ENCODE results near the gene MICAL3. TPM values are rescaled to one million over a fixed set of nuclear protein-coding genes. Genes with fewer than 3 reads are reported as not detected.
"Not testable (repeated sequence)": the region's sequence is repeated elsewhere in the genome, so short reads cannot be mapped to it uniquely, and the experiment has no call there.

MICAL3 gene
- total and polyA plus RNA-seq, 3 donors from 2014 or later, result 103 to 106 (median 104) TPM

DNA sequence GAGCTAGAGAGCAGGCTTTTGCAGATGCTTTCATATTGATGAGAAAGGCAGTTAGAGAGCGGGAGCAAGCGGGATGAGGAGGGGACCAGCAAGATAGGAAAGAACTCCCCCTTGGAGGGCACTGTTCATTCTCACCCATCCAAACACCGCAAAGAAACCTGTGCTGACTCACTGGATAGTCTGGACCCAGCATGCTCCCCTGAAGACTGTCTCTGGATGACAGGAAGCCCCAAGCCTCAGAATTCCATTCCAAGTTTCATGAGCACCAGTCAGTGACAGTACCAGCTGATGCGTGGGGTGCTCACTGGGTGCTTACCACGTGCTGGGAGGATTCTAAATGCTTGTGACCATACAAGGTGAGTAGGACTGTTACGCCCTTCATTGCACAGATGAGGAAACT is 34.2 kb downstream of the MICAL3 start:
- no peaks in the 10 kb centered on the region for H3K27me3 ChIP-seq
- H3K4me1 ChIP-seq, result no peaks in the 10 kb centered on the region
- no peak for TF ChIP-seq POLR2A (IDR thresholded peaks at IDR 0.05)
- TF ChIP-seq, protein P1, sequence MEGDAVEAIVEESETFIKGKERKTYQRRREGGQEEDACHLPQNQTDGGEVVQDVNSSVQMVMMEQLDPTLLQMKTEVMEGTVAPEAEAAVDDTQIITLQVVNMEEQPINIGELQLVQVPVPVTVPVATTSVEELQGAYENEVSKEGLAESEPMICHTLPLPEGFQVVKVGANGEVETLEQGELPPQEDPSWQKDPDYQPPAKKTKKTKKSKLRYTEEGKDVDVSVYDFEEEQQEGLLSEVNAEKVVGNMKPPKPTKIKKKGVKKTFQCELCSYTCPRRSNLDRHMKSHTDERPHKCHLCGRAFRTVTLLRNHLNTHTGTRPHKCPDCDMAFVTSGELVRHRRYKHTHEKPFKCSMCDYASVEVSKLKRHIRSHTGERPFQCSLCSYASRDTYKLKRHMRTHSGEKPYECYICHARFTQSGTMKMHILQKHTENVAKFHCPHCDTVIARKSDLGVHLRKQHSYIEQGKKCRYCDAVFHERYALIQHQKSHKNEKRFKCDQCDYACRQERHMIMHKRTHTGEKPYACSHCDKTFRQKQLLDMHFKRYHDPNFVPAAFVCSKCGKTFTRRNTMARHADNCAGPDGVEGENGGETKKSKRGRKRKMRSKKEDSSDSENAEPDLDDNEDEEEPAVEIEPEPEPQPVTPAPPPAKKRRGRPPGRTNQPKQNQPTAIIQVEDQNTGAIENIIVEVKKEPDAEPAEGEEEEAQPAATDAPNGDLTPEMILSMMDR (IDR thresholded peaks at IDR 0.05), result no peak
- intact Hi-C loops (cut with DNase I; ENCODE audit: low total_unique reads), result no loop called here
- WGBS, 2 donors, result 82 to 86% methylated on average over 6 of the region's 6 CpGs
- H3K9me3 ChIP-seq, result no peaks in the 10 kb centered on the region
- no peak for DNase-seq
- H3K4me3 ChIP-seq, result no peak overlapping the region
- H3K27ac ChIP-seq, result no peak overlapping the region
- H3K36me3 ChIP-seq (ENCODE audit: low read depth, missing control alignments), result no peaks in the 10 kb centered on the region

DNA sequence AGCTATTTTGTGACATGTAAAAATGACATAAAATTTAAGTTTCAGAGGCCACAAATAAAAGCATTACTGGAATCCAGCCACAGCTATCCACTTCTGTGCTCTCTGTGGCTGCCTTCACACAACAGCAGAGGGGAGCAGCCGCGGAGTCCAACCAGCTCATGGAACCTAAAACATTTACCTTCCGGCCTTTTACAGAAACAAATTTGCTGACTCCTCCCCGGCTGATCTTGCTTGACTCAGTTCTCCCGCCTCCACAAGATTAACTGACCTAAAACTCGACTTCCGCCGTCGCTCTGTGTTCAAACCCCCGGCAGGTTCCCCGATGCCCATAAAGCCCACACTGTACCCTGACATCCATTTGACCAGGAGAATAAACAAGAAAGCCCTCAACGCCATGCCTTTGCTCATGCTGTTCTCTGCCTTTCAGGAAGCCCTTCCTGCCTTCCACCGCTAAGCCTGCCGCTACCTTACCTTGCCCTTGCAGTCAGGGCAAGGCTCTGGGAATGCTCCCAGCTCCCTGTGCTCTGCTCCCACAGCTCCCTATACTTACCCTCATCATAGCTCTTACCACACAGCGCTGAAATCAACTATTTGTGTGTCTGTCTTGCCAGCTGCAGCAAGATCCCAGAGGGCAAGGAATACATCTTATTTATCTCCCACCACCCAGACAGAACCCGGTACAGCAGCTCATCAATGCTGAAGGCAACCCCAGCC is 35.4 kb downstream of the MICAL3 start:
- intact Hi-C loops (cut with DNase I; ENCODE audit: low total_unique reads), result loop anchor here (10.0 kb wide), 1 partner anchor 64 kb away; no protein-coding TSS in a partner anchor
- Histone ChIP-seq H3K36me3 (ENCODE audit: low read depth, missing control alignments) (no peaks in the 10 kb centered on the region), H3K9me3 (no peaks in the 10 kb centered on the region), H3K27ac (no peak overlapping the region), H3K27me3 (no peaks in the 10 kb centered on the region), H3K4me3 (no peak overlapping the region), H3K4me1 (no peaks in the 10 kb centered on the region)
- no peak for TF ChIP-seq POLR2A (IDR thresholded peaks at IDR 0.05)
- TF ChIP-seq, protein P1 (IDR thresholded peaks at IDR 0.05), result no peak
- 88 to 94% methylated on average over 15 to 16 of the region's 16 CpGs for WGBS, 2 donors
- DNase-seq, result no peak

DNA sequence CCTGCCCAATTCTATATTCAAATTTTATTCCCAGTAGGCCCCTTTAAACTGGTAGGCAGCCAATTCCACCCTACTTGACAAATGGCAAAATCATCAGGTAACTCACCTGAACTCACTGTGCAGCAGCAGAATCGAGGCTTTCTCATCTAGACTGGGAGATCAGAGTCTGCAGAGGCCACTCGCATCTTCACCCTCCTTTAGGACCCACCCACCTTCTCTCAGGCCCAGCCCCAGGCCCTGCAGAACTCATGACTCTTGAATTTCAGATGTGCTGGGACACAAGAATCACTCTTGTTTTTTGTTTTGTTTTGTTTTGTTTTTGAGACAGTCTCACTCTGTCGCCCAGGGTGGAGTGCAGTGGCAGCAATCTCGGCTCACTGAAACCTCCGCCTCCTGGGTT is 38.8 kb downstream of the MICAL3 start:
- Histone ChIP-seq H3K4me1 (peaks cover 2% of the 10 kb centered on the region), H3K27ac (no peak overlapping the region), H3K27me3 (no peaks in the 10 kb centered on the region), H3K4me3 (no peak overlapping the region), H3K9me3 (no peaks in the 10 kb centered on the region), H3K36me3 (ENCODE audit: low read depth, missing control alignments) (no peaks in the 10 kb centered on the region)
- no peak for DNase-seq
- no peak for TF ChIP-seq POLR2A (IDR thresholded peaks at IDR 0.05)
- TF ChIP-seq, protein P1 (IDR thresholded peaks at IDR 0.05), result no peak
- intact Hi-C loops (cut with DNase I; ENCODE audit: low total_unique reads), result loop anchor here (10.0 kb wide), 1 partner anchor 61 kb away; no protein-coding TSS in a partner anchor
- WGBS, 2 donors, result 91 to 93% methylated on average over 5 of the region's 5 CpGs

DNA sequence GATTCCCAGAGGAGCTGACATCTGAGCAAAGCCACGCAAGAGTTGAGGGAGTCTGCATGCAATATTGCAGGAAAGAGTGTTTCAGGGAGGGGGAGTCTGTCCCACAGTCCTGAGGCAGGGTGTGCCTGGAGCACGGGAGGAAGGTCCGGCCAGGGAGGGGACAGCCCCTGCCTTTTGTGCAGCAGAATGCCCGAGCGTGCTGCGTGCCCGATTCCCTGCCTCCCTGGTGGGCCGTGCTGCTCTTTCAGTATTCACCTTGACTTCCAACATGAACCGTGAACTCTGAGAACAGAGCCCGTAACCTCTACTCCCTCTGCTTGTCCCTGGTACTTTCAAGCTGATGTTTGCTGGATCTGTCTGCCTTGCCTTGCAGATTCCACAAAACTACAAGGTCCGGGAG is 39.3 kb downstream of the MICAL3 start:
- 53 to 78% methylated on average over 9 to 11 of the region's 11 CpGs for WGBS, 2 donors
- H3K4me3 ChIP-seq; DNase-seq; H3K27ac ChIP-seq; H3K27me3 ChIP-seq; H3K4me1 ChIP-seq; H3K36me3 ChIP-seq (ENCODE audit: low read depth, missing control alignments); H3K9me3 ChIP-seq: not testable (repeated sequence)
- intact Hi-C loops (cut with DNase I; ENCODE audit: low total_unique reads), result loop anchor here (10.0 kb wide), 1 partner anchor 60 kb away; no protein-coding TSS in a partner anchor

DNA sequence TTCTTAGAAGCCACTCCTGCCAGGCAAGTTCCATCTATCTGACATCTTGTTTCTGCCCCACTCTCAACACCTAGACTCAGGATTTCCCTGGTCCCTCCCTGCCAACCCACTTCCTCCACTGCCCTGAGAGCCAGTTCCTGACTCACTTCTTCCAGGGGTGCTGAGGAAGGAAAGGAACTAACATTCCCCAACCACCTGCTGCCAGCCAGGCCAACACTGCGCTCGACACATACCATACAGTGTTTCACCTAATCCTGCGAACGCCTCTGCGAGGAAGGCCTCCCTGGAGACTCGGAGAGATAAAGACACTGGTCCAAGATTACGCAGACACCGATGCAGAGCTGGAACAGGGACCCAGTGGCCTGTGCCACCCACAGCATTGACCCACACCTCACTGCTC is 40.2 kb downstream of the MICAL3 start:
- Histone ChIP-seq H3K36me3 (ENCODE audit: low read depth, missing control alignments) (no peaks in the 10 kb centered on the region), H3K4me1 (peaks cover 10% of the 10 kb centered on the region), H3K27ac (no peak overlapping the region), H3K9me3 (no peaks in the 10 kb centered on the region), H3K4me3 (no peak overlapping the region), H3K27me3 (no peaks in the 10 kb centered on the region)
- 90 to 94% methylated on average over 8 of the region's 8 CpGs for WGBS, 2 donors
- TF ChIP-seq, protein P1 (IDR thresholded peaks at IDR 0.05), result no peak
- TF ChIP-seq POLR2A (IDR thresholded peaks at IDR 0.05), result no peak
- intact Hi-C loops (cut with DNase I; ENCODE audit: low total_unique reads), result loop anchor here (10.0 kb wide), 1 partner anchor 59 kb away; no protein-coding TSS in a partner anchor
- DNase-seq, result no peak

Data from testis (tissue), 3 donors.